GM19463 (cell line): ENCODE results near the gene ZC2HC1B.
A peak's percentile ranks its signal among the peaks of the same experiment; 100 is the strongest.
"Not testable (repeated sequence)": the region's sequence is repeated elsewhere in the genome, so short reads cannot be mapped to it uniquely, and the experiment has no call there.

Experiments
- ATAC-seq: cut with Tn5 transposase; IDR thresholded peaks from one replicate; pipeline ENCODE4 v1.9.1; 2021; ENCODE audit warnings: mild to moderate bottlenecking, moderate library complexity; ENCODE audit not compliant: unreplicated experiment

The ZC2HC1B gene

GRCh38 chr6:143867236-143867635 is 3.0 kb downstream of the ZC2HC1B start:
- ATAC-seq, result no peak

GRCh38 chr6:143868808-143869207 is 4.5 kb downstream of the ZC2HC1B start:
- ATAC-seq, result not testable (repeated sequence)

- ATAC-seq, result not testable (repeated sequence)
These were observed 7.0 kb downstream of the ZC2HC1B start for GRCh38 chr6:143871202-143871730.

- peak; percentile 97 for ATAC-seq
These were observed 7.9 kb downstream of the ZC2HC1B start for GRCh38 chr6:143872201-143872600.

- ATAC-seq, result not testable (repeated sequence)
These were observed 9.3 kb downstream of the ZC2HC1B start for GRCh38 chr6:143873600-143873999.

- ATAC-seq, result not testable (repeated sequence)
These were observed 10.2 kb downstream of the ZC2HC1B start for GRCh38 chr6:143874503-143874902.

GRCh38 chr6:143877584-143878271 is 13.5 kb downstream of the ZC2HC1B start:
- no peak for ATAC-seq

GRCh38 chr6:143878272-143878760 is 14.0 kb downstream of the ZC2HC1B start:
- no peak for ATAC-seq

GRCh38 chr6:143880412-143880811 is 16.1 kb downstream of the ZC2HC1B start:
- no peak for ATAC-seq

GRCh38 chr6:143882401-143882930 is 18.2 kb downstream of the ZC2HC1B start:
- no peak for ATAC-seq

GRCh38 chr6:143884216-143884900 is 20.1 kb downstream of the ZC2HC1B start:
- ATAC-seq, result no peak

GRCh38 chr6:143885116-143885515 is 20.8 kb downstream of the ZC2HC1B start:
- ATAC-seq, result no peak

GRCh38 chr6:143894655-143895054 is 30.4 kb downstream of the ZC2HC1B start:
- no peak for ATAC-seq

- ATAC-seq, result no peak
These were observed 32.0 kb downstream of the ZC2HC1B start for GRCh38 chr6:143896126-143896860.

- ATAC-seq, result no peak
These were observed 36.1 kb downstream of the ZC2HC1B start for GRCh38 chr6:143900358-143900757.

- ATAC-seq, result peak; percentile 92
These were observed 37.8 kb downstream of the ZC2HC1B start for GRCh38 chr6:143901885-143902750.

- ATAC-seq, result no peak
These were observed 38.6 kb downstream of the ZC2HC1B start for GRCh38 chr6:143902827-143903226.

- ATAC-seq, result no peak
These were observed 46.8 kb downstream of the ZC2HC1B start for GRCh38 chr6:143911028-143911427.

- no peak for ATAC-seq
These were observed 48.4 kb downstream of the ZC2HC1B start for GRCh38 chr6:143912671-143913070.

GRCh38 chr6:143917026-143917425 is 52.8 kb downstream of the ZC2HC1B start:
- ATAC-seq, result not testable (repeated sequence)
